NB4 (cell line): Measurements from ENCODE around the gene EHF.

Experiments used
- DNase-seq: peaks from one replicate; pipeline ENCODE4 v3.0.0; 2010; ENCODE audit warnings: low read depth
- H3K4me3 ChIP-seq: one replicate; pipeline ENCODE4 v1.5.1; 2011; ENCODE audit warnings: mild to moderate bottlenecking, low read depth, low read length, moderate library complexity
- CTCF ChIP-seq: IDR thresholded peaks from one replicate; pipeline ENCODE4 v1.5.1; 2012; ENCODE audit warnings: low read depth, low read length
- MYC ChIP-seq: IDR thresholded peaks from 2 replicates; pipeline ENCODE4 v1.6.1; 2011; ENCODE audit warnings: low read depth, low read length
- POLR2A ChIP-seq: IDR thresholded peaks from 2 replicates; pipeline ENCODE4 v1.6.1; 2011; ENCODE audit warnings: mild to moderate bottlenecking; ENCODE audit not compliant: insufficient read length; ENCODE audit errors: extremely low read depth
- TF ChIP-seq, protein P1 (sequence below): IDR thresholded peaks from 2 replicates; pipeline ENCODE4 v1.6.1; 2011; ENCODE audit warnings: low read depth, low read length

EHF gene

DNA sequence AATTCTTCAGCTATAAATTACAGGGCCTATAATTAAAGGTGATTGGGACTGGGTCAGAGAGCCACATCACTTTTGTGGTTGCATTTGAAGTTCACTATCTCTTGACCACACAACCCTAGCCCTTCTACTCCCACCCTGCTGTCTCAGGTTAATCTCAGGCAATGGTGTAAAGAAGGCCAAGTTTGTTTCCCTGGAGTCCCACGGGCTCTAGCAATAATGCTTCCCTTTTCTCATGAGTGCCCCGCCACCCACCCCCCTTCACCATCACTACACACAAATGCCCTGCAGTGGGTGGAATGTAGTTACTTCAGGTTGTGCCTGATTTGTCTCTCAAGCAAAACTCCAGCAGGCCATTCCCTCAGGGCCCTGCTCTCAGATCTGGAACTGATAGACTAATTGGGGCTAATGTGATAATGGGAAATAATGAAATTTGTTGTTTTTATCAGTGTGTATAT lies 1.8 kb upstream of the EHF start:
- DNase-seq = no peak
- TF ChIP-seq POLR2A (no peak), MYC (no peak)
- no peak overlapping the region for H3K4me3 ChIP-seq

DNA sequence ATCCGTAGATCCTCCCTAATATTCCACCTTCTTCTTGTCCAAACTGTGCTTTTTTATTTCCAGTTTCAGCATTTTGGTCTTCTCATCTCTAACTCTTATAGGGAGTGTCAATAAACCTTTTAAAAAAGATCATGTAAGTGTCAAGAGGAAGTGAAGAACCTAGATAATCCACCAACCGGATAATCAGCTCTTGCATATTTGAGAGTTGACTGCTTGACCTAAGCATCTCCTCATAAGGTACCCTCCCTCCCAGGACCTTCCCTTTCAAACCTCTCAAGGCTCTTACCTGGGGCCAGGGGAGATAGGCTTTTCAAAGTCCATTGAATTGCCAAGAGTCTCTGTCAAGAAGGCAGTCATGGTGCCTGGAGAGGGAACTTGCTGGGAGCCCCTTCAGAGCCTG lies 691 bp upstream of the EHF start:
- TF ChIP-seq MYC (no peak), CTCF (no peak), POLR2A (no peak)
- TF ChIP-seq, protein P1, sequence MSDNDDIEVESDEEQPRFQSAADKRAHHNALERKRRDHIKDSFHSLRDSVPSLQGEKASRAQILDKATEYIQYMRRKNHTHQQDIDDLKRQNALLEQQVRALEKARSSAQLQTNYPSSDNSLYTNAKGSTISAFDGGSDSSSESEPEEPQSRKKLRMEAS = no peak
- H3K4me3 ChIP-seq = no peak overlapping the region
- no peak for DNase-seq

- no peak for DNase-seq
- H3K4me3 ChIP-seq = no peak overlapping the region
- TF ChIP-seq MYC (no peak), POLR2A (no peak), CTCF (no peak)
- TF ChIP-seq, protein P1 = no peak
These were observed 983 bp downstream of the EHF start for GRCh38 chr11:34621876-34622275.

GRCh38 chr11:34623463-34623862 lies 2.6 kb downstream of the EHF start:
- TF ChIP-seq, protein P1 = no peak
- TF ChIP-seq CTCF = no peak
- TF ChIP-seq POLR2A = no peak
- no peak for TF ChIP-seq MYC
- DNase-seq = no peak
- H3K4me3 ChIP-seq = no peak overlapping the region

GRCh38 chr11:34624069-34624468 lies 3.2 kb downstream of the EHF start:
- TF ChIP-seq MYC (no peak), POLR2A (no peak), CTCF (no peak)
- TF ChIP-seq, protein P1 = no peak
- no peak overlapping the region for H3K4me3 ChIP-seq
- DNase-seq = no peak

DNA sequence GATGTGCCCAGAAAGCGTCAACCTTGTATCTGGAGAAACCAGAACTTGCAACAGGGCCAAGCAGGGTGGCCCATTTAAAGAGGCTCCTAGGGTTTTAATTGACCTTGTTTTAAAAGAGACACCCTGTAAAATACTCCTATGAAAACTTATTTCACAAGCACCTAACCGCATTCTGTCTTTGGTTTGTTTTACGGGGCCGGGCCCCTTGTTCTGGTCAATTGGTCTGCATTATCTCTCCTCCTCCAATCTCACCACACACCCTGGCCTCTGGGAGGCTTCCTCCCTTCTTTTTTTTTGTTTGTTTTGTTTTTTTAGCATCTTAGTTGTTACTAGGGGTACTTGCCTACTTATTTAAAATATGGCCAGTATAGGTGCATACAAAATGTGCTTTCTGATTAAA lies 4.7 kb downstream of the EHF start:
- TF ChIP-seq, protein P1 = no peak
- TF ChIP-seq POLR2A = no peak
- TF ChIP-seq CTCF = no peak
- TF ChIP-seq MYC = no peak

More for the DNA sequence above, 4.7 kb downstream of the EHF start:
- DNase-seq = peak; percentile 63
- no peak overlapping the region for H3K4me3 ChIP-seq
